Measurements from ENCODE around the gene GRIA2.
"Not testable (repeated sequence)": the region's sequence is repeated elsewhere in the genome, so short reads cannot be mapped to it uniquely, and the experiment has no call there.

Gene GRIA2

DNA sequence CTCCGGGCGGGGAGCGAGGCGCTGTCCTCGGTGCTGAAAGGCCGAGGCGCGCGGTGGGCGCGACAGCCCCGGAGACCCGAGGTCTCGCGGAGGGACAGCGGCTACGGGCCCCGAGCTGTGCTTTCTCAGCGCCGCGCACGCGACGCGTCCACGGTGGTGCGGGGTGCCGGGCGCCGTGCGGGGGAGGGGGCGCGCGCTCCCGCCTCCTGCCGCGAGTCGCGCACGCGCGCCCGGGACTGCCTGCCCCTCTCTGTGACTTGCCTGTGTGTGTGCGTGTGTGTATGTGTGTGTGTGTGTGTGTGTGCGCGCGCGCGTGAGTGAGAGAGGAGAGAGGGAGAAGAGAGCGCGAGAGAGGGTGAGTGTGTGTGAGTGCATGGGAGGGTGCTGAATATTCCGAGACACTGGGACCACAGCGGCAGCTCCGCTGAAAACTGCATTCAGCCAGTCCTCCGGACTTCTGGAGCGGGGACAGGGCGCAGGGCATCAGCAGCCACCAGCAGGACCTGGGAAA is at the start of gene GRIA2:
TSS of gene GRIA2 (plus strand) at position 358 of the 511 bp plus-strand sequence. CDS start 315 bp downstream, outside the sequence.
- Histone ChIP-seq H4K20me1 (ENCODE audit: insufficient read depth, low read length) (no peaks in the 10 kb centered on the region), H3K9me2 (ENCODE audit: low read depth, low read length) (no peaks in the 10 kb centered on the region), H3F3A (ENCODE audit: insufficient read depth, low read length) (no peaks in the 10 kb centered on the region), H3K4me2 (ENCODE audit: low read length) (no peak within 1 kb of the TSS), H3K4me3 (ENCODE audit: low read depth, low read length, poor library complexity, severe bottlenecking) (no peak within 1 kb of the TSS), H3K79me2 (ENCODE audit: insufficient read depth, low read length) (no peaks in the 10 kb centered on the region), H3K9me3 (ENCODE audit: low read length) (no peaks in the 10 kb centered on the region), H3K9ac (ENCODE audit: low read length) (no peak within 1 kb of the TSS), H3K4me1 (ENCODE audit: insufficient read depth, low read length, severe bottlenecking) (no peaks in the 10 kb centered on the region), H2AFZ (ENCODE audit: low read length) (no peak within 1 kb of the TSS), H3K36me3 (ENCODE audit: insufficient read depth, low read length) (no peaks in the 10 kb centered on the region), H3K27me3 (ENCODE audit: insufficient read depth, low read length) (no peaks in the 10 kb centered on the region), H3K27ac (ENCODE audit: low read depth, low read length, poor library complexity, severe bottlenecking) (no peak within 1 kb of the TSS)
- TF ChIP-seq EZH2 (IDR thresholded peaks at IDR 0.05; ENCODE audit: borderline replicate concordance, low read length) (no peak), CTCF (IDR thresholded peaks at IDR 0.05; ENCODE audit: low read length) (no peak)

GRCh38 chr4:157172011-157172410 is 48.5 kb upstream of the GRIA2 start:
- TF ChIP-seq CTCF (IDR thresholded peaks at IDR 0.05; ENCODE audit: low read length), result no peak
- TF ChIP-seq EZH2 (IDR thresholded peaks at IDR 0.05; ENCODE audit: borderline replicate concordance, low read length), result no peak
- Histone ChIP-seq H3K9me2 (ENCODE audit: low read depth, low read length) (no peaks in the 10 kb centered on the region), H3K36me3 (ENCODE audit: insufficient read depth, low read length) (no peaks in the 10 kb centered on the region), H3K4me3 (ENCODE audit: low read depth, low read length, poor library complexity, severe bottlenecking) (no peak overlapping the region), H3K27me3 (ENCODE audit: insufficient read depth, low read length) (no peaks in the 10 kb centered on the region), H3F3A (ENCODE audit: insufficient read depth, low read length) (no peaks in the 10 kb centered on the region), H3K9ac (ENCODE audit: low read length) (no peak overlapping the region), H2AFZ (ENCODE audit: low read length) (no peak overlapping the region), H3K27ac (ENCODE audit: low read depth, low read length, poor library complexity, severe bottlenecking) (no peak overlapping the region), H3K79me2 (ENCODE audit: insufficient read depth, low read length) (no peaks in the 10 kb centered on the region), H3K9me3 (ENCODE audit: low read length) (no peaks in the 10 kb centered on the region), H4K20me1 (ENCODE audit: insufficient read depth, low read length) (no peaks in the 10 kb centered on the region), H3K4me2 (ENCODE audit: low read length) (no peak overlapping the region), H3K4me1 (ENCODE audit: insufficient read depth, low read length, severe bottlenecking) (no peaks in the 10 kb centered on the region)

GRCh38 chr4:157180268-157180667 is 40.3 kb upstream of the GRIA2 start:
- H3K27me3 ChIP-seq (ENCODE audit: insufficient read depth, low read length); H3K79me2 ChIP-seq (ENCODE audit: insufficient read depth, low read length); H3K9me3 ChIP-seq (ENCODE audit: low read length); H3K9ac ChIP-seq (ENCODE audit: low read length); H3K27ac ChIP-seq (ENCODE audit: low read depth, low read length, poor library complexity, severe bottlenecking); H4K20me1 ChIP-seq (ENCODE audit: insufficient read depth, low read length); H3F3A ChIP-seq (ENCODE audit: insufficient read depth, low read length); H3K4me2 ChIP-seq (ENCODE audit: low read length); H3K9me2 ChIP-seq (ENCODE audit: low read depth, low read length); H3K4me3 ChIP-seq (ENCODE audit: low read depth, low read length, poor library complexity, severe bottlenecking); H3K36me3 ChIP-seq (ENCODE audit: insufficient read depth, low read length); H2AFZ ChIP-seq (ENCODE audit: low read length); H3K4me1 ChIP-seq (ENCODE audit: insufficient read depth, low read length, severe bottlenecking): not testable (repeated sequence)

DNA sequence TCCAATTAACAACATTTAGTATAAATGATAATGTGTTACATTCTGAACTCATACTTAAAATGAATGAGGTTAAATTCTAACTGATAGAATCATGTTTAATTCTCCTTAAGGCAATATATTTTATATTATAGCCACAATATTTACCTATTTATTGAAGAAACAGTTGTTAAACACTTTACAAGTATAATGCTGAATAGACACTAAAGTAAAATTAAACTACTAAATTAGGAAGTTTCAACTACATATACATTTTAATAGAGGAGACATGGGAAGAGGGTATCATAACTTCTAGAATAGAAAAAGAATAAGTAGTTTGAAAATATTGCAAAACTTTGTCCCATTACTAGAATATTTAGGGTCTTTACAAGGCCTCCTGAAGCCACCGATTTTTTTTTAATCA is 36.2 kb upstream of the GRIA2 start:
- Histone ChIP-seq H2AFZ (ENCODE audit: low read length) (no peak overlapping the region), H3K79me2 (ENCODE audit: insufficient read depth, low read length) (no peaks in the 10 kb centered on the region), H3K9me2 (ENCODE audit: low read depth, low read length) (no peaks in the 10 kb centered on the region), H3K9me3 (ENCODE audit: low read length) (no peaks in the 10 kb centered on the region), H3K4me3 (ENCODE audit: low read depth, low read length, poor library complexity, severe bottlenecking) (no peak overlapping the region), H3K27ac (ENCODE audit: low read depth, low read length, poor library complexity, severe bottlenecking) (no peak overlapping the region), H3K27me3 (ENCODE audit: insufficient read depth, low read length) (no peaks in the 10 kb centered on the region), H3K4me2 (ENCODE audit: low read length) (no peak overlapping the region), H3K9ac (ENCODE audit: low read length) (no peak overlapping the region), H4K20me1 (ENCODE audit: insufficient read depth, low read length) (no peaks in the 10 kb centered on the region), H3K4me1 (ENCODE audit: insufficient read depth, low read length, severe bottlenecking) (no peaks in the 10 kb centered on the region), H3K36me3 (ENCODE audit: insufficient read depth, low read length) (no peaks in the 10 kb centered on the region), H3F3A (ENCODE audit: insufficient read depth, low read length) (no peaks in the 10 kb centered on the region)
- TF ChIP-seq CTCF (IDR thresholded peaks at IDR 0.05; ENCODE audit: low read length) (no peak), EZH2 (IDR thresholded peaks at IDR 0.05; ENCODE audit: borderline replicate concordance, low read length) (no peak)

All from OCI-LY1 (cell line).